ENCODE data around the gene FIZ1.

DNA sequence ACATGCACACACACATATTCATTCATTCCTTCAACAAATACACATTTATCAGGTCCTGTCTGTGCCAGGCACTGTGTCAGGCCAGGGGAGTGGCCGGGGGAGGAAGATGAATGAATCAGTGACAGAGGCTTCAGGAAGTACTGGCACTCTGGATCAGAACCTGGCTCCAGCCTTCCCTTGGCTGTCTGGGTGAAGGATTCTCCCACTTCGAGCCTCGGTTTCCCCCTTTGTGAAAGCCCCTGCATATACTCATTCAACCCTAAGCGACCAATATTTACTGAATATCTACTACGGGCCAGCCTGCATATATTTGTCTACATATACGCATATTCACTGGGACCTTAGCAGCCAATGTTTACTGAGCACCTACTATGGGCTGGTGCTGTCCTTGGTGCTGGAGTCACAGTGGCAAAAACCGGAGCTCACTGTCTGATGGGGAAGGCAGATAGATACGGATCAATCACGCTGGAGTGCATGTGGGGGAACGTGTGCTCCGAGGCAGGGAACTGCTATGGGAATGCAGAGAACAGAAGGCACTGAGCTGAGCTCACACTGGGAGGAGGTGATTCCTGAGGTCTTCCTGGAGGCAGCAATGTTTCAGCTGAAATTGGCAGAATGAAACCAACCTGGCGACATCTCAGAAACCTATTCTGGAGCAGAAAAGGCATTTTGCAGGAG lies 18.0 kb downstream of the FIZ1 start:
- TF ChIP-seq EZH2 (IDR thresholded peaks at IDR 0.05; ENCODE audit: borderline replicate concordance, insufficient read depth, low read length, poor library complexity, severe bottlenecking): no peak
- TF ChIP-seq, protein P1, sequence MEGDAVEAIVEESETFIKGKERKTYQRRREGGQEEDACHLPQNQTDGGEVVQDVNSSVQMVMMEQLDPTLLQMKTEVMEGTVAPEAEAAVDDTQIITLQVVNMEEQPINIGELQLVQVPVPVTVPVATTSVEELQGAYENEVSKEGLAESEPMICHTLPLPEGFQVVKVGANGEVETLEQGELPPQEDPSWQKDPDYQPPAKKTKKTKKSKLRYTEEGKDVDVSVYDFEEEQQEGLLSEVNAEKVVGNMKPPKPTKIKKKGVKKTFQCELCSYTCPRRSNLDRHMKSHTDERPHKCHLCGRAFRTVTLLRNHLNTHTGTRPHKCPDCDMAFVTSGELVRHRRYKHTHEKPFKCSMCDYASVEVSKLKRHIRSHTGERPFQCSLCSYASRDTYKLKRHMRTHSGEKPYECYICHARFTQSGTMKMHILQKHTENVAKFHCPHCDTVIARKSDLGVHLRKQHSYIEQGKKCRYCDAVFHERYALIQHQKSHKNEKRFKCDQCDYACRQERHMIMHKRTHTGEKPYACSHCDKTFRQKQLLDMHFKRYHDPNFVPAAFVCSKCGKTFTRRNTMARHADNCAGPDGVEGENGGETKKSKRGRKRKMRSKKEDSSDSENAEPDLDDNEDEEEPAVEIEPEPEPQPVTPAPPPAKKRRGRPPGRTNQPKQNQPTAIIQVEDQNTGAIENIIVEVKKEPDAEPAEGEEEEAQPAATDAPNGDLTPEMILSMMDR (IDR thresholded peaks at IDR 0.05; ENCODE audit: poor library complexity, severe bottlenecking): no peak
